Measurements from ENCODE around the gene TMEM30B. TPM values are rescaled to one million over a fixed set of nuclear protein-coding genes. Genes with fewer than 3 reads are reported as not detected.

The TMEM30B gene
- total and polyA plus RNA-seq, 5 donors: 1.0 to 2.2 (median 1.5) TPM

DNA sequence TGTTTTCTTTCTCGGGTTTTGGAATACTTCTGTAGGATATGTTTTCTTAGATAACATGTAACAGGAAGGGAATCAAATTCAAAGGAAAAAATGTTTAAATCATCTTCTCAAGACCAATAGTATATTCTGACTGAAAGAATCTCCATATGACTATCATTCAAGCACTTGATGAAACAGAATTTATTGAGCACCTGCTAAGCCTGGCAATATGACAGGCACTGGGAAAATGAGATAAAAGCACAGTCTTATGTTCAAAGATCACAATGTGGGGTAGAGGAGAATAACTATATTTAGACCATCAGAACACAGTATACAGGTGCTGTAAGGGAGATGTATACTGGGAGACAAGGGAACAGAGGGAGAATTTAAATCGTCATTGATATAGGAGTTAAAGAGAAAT is 19.1 kb upstream of the TMEM30B start:
- no peaks in the 10 kb centered on the region for H3K9me3 ChIP-seq (ENCODE audit: control insufficient read depth, low read length)
- H3K4me1 ChIP-seq (ENCODE audit: control insufficient read depth, insufficient read depth, low read length): no peaks in the 10 kb centered on the region
- intact Hi-C loops (cut with DNase I): no loop called here
- H3K27ac ChIP-seq (ENCODE audit: low read length): no peak overlapping the region
- WGBS: 42% methylated on average over 2 of the region's 2 CpGs
- DNase-seq (no peak), ATAC-seq (no peak)
- H3K4me3 ChIP-seq (ENCODE audit: low read length): no peak overlapping the region
- no peaks in the 10 kb centered on the region for H3K27me3 ChIP-seq (ENCODE audit: control insufficient read depth, insufficient read depth)

DNA sequence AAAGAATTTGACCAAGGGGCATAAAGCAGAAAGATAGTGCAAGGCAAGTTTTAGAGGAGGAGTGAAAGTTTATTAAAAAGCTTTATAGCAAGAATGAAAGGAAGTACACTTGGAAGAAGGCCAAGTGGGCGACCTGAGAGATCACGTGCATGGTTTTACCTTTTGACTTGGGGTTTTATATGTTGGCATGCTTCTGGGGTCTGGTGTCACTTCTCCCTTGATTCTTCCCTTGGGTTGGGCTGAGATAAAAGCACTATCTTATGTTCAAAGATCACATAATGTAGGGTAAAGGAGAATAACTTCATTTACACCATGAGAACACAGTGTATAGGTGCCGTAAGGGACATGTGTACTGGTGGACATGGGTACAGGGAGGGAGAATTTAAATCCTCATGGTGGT is 17.7 kb upstream of the TMEM30B start:
- no peaks in the 10 kb centered on the region for H3K4me1 ChIP-seq (ENCODE audit: control insufficient read depth, insufficient read depth, low read length)
- H3K27ac ChIP-seq (ENCODE audit: low read length): no peak overlapping the region
- ATAC-seq (no peak), DNase-seq (no peak)
- WGBS: 58% methylated on average over 3 of the region's 3 CpGs
- no peaks in the 10 kb centered on the region for H3K27me3 ChIP-seq (ENCODE audit: control insufficient read depth, insufficient read depth)
- intact Hi-C loops (cut with DNase I): loop anchor here in 3 of 4 donors (5.0 to 10.0 kb wide), 3 partner anchors 156 to 538 kb away; no protein-coding TSS in a partner anchor
- no peak overlapping the region for H3K4me3 ChIP-seq (ENCODE audit: low read length)
- no peaks in the 10 kb centered on the region for H3K9me3 ChIP-seq (ENCODE audit: control insufficient read depth, low read length)

DNA sequence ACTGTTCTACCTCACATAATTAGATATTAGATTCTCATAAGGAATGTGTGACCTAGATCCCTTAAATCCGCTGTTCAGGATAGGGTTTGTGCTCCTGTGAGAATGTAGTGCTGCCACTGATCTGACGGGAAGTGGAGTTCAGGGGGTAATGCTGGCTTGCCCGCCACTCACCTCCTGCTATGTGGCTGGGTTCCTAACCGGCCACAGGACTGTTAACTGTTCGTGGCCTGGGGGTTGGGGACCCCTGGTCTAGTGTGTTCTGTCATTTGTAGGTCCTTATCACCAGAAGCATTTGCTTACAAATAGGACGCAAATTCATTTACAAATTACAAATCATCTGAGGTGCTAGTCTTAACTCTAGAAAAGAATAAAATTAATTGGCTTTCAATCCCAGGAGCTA is 16.4 kb upstream of the TMEM30B start:
- ATAC-seq (no peak), DNase-seq (no peak)
- Histone ChIP-seq H3K27me3 (ENCODE audit: control insufficient read depth, insufficient read depth) (no peaks in the 10 kb centered on the region), H3K27ac (ENCODE audit: low read length) (no peak overlapping the region), H3K9me3 (ENCODE audit: control insufficient read depth, low read length) (no peaks in the 10 kb centered on the region), H3K4me3 (ENCODE audit: low read length) (no peak overlapping the region), H3K4me1 (ENCODE audit: control insufficient read depth, insufficient read depth, low read length) (no peaks in the 10 kb centered on the region)
- 70% methylated on average over 6 of the region's 6 CpGs for WGBS
- intact Hi-C loops (cut with DNase I): loop anchor here in 3 of 4 donors (5.0 to 10.0 kb wide), 3 partner anchors 157 to 540 kb away; no protein-coding TSS in a partner anchor

DNA sequence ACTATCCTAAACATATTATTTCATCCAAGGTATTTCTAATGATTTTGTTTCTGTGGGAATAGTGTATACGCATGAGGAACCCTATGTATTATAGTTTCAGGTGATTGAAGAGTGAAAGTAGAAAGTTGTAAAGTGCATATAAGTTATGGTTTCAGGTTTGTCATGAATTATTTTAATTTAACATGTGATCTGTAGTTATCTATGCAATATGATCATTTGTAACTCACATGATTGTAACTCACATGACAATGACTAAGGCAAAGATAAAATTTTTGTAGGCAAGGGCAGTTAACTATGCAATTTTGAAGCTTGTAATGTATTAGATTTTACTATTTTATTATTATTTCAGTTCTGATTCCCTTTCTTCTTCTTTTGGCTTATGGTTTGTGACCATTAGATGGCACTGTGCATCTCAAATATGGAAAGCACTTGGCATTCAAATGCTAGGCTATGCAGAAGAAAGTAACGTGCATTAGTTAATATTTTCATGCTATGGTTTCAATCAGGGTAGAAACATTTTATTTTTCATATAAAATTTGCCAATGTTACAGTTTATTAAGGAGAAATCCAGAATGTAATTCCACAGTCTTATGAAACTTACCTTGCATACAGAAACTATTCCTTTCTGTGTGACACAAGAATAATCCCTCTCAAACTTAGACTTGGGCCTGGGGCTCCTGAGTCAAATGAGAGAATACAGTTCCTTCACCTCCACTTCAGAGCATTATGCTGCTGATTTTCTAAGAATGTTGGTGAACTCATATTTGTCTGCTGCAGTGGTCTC is 15.8 kb upstream of the TMEM30B start:
- Histone ChIP-seq H3K4me1 (ENCODE audit: control insufficient read depth, insufficient read depth, low read length) (no peaks in the 10 kb centered on the region), H3K9me3 (ENCODE audit: control insufficient read depth, low read length) (no peaks in the 10 kb centered on the region), H3K4me3 (ENCODE audit: low read length) (no peak overlapping the region), H3K27me3 (ENCODE audit: control insufficient read depth, insufficient read depth) (no peaks in the 10 kb centered on the region), H3K27ac (ENCODE audit: low read length) (no peak overlapping the region)
- 36% methylated on average over 2 of the region's 2 CpGs for WGBS
- intact Hi-C loops (cut with DNase I): loop anchor here in 3 of 4 donors (5.0 to 10.0 kb wide), 3 partner anchors 158 to 540 kb away; no protein-coding TSS in a partner anchor
- DNase-seq (no peak), ATAC-seq (no peak)

DNA sequence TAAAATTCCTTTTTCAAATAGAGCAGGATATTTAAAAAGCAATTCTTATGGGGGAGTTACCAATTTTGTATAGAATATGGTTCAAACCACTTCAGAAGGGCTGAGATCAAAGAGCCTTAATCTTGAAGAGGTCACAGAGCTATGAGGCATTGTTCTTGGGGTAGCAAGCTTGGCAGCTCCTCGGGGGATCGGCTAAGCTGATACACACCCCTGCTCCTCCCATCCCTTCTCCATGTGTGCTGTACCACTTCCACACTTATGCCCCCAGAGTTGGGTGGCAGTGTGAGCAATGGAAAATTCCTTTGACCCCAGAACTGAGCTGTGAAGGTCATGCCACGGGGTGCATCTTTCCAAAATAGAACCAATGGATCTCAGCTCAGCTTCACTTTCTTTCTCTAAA is 15.0 kb upstream of the TMEM30B start:
- ATAC-seq: peak; percentile 49 to 63

DNA sequence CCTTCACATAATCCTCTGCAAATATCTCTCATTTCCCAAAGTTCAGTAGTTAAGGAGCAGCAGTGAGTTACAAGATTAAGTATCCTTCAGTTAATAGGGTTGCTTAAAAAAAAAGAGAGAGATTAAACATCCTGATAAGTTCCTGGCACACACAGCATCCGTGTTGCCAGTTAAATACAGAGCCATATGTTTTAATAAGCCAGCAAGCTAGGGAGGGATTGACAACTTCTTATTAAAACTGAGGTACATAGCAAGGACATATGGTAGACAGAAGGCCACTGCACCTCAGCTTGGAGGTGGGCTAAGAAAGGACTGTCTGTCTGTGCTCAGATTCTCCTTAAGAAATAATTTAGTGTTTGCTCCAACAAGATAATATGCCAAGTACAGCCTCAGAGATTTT is 9.6 kb upstream of the TMEM30B start:
- Histone ChIP-seq H3K4me1 (ENCODE audit: control insufficient read depth, insufficient read depth, low read length) (no peaks in the 10 kb centered on the region), H3K27ac (ENCODE audit: low read length) (no peak overlapping the region), H3K27me3 (ENCODE audit: control insufficient read depth, insufficient read depth) (no peaks in the 10 kb centered on the region), H3K4me3 (ENCODE audit: low read length) (no peak overlapping the region), H3K9me3 (ENCODE audit: control insufficient read depth, low read length) (no peaks in the 10 kb centered on the region)
- WGBS: 44% methylated on average over 1 of the region's 1 CpG
- ATAC-seq: no peak
- DNase-seq: no peak
- intact Hi-C loops (cut with DNase I): loop anchor here in 3 of 4 donors (10.0 kb wide), 2 partner anchors 164 to 544 kb away; no protein-coding TSS in a partner anchor

More for the DNA sequence above, 15.0 kb upstream of the TMEM30B start:
- DNase-seq: no peak
- Histone ChIP-seq H3K9me3 (ENCODE audit: control insufficient read depth, low read length) (no peaks in the 10 kb centered on the region), H3K4me1 (ENCODE audit: control insufficient read depth, insufficient read depth, low read length) (no peaks in the 10 kb centered on the region), H3K27me3 (ENCODE audit: control insufficient read depth, insufficient read depth) (no peaks in the 10 kb centered on the region), H3K27ac (ENCODE audit: low read length) (no peak overlapping the region), H3K4me3 (ENCODE audit: low read length) (no peak overlapping the region)
- intact Hi-C loops (cut with DNase I): loop anchor here in 3 of 4 donors (5.0 to 10.0 kb wide), 3 partner anchors 159 to 541 kb away; no protein-coding TSS in a partner anchor
- WGBS: 39% methylated on average over 3 of the region's 3 CpGs

DNA sequence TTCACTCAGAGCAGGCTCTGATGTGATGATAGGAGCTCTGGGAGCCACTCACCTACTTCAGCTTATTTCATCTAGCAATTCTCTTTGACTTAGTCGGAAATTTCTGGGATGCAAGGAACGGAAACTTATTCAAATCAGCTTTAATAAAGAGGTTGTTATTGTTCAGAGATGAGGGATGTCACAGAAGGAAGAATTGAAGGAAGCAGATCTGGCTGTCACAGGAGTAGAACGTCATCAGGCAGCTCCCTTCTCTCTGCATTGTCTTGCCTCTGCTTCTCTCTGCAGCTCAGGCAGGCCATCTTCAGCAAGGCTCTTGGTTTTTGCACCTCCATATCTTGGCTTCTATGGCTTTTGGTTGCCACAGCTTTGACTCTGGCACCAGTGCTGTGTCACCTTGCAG is 7.6 kb upstream of the TMEM30B start:
- DNase-seq (no peak), ATAC-seq (no peak)
- H3K4me3 ChIP-seq (ENCODE audit: low read length): no peak overlapping the region
- 62% methylated on average over 3 of the region's 3 CpGs for WGBS
- no peaks in the 10 kb centered on the region for H3K9me3 ChIP-seq (ENCODE audit: control insufficient read depth, low read length)
- no peak overlapping the region for H3K27ac ChIP-seq (ENCODE audit: low read length)
- intact Hi-C loops (cut with DNase I): no loop called here
- H3K27me3 ChIP-seq (ENCODE audit: control insufficient read depth, insufficient read depth): no peaks in the 10 kb centered on the region
- H3K4me1 ChIP-seq (ENCODE audit: control insufficient read depth, insufficient read depth, low read length): no peaks in the 10 kb centered on the region

DNA sequence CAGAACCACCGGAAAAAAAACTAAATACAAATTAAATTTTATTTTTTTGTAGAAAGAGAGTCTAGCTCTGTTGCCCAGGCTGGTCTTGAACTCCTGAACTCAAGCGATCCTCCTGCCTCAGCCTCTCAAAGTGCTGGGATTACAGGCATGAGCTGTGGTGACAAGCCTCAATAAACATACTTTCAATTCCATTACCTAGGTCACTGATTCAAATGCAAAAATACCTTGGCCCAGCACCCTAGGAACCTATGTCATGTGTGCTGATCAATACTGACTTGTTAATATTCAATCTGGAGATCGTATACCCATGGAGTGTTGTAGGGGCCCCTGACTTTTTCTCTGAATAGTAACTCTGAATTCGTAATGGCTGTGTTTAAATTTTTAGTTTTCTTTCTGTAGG is 7.1 kb upstream of the TMEM30B start:
- intact Hi-C loops (cut with DNase I): no loop called here
- WGBS: 85% methylated on average over 4 of the region's 4 CpGs

DNA sequence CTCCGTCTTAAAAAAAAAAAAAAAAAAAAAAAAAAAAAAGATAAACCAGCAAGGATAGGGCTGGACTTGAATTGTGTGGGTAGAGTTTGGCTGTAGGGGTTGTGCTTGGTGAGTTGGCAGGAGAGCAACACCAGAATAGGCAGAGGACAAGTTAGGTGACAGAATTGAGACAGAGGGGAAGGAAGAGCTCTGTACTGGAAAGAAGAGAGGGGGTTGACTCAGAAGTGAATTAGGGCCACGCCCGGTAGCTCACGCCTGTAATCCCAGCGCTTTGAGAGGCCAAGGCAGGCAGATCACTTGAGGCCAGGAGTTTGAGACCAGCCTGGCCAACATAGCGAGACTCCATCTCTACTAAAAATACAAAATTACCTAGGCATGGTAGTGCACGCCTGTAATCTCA is 6.1 kb upstream of the TMEM30B start:
- intact Hi-C loops (cut with DNase I): no loop called here
- H3K4me3 ChIP-seq (ENCODE audit: low read length): no peak overlapping the region
- H3K9me3 ChIP-seq (ENCODE audit: control insufficient read depth, low read length): no peaks in the 10 kb centered on the region
- H3K27me3 ChIP-seq (ENCODE audit: control insufficient read depth, insufficient read depth): no peaks in the 10 kb centered on the region
- H3K27ac ChIP-seq (ENCODE audit: low read length): no peak overlapping the region
- WGBS: 85% methylated on average over 7 of the region's 7 CpGs
- H3K4me1 ChIP-seq (ENCODE audit: control insufficient read depth, insufficient read depth, low read length): no peaks in the 10 kb centered on the region
- ATAC-seq: peak in 1 of 2 donors; percentile 15
- DNase-seq: no peak

More for the DNA sequence above, 7.1 kb upstream of the TMEM30B start:
- H3K27ac ChIP-seq (ENCODE audit: low read length): no peak overlapping the region
- H3K9me3 ChIP-seq (ENCODE audit: control insufficient read depth, low read length): no peaks in the 10 kb centered on the region
- ATAC-seq: no peak
- DNase-seq: no peak
- H3K4me3 ChIP-seq (ENCODE audit: low read length): no peak overlapping the region
- no peaks in the 10 kb centered on the region for H3K27me3 ChIP-seq (ENCODE audit: control insufficient read depth, insufficient read depth)
- no peaks in the 10 kb centered on the region for H3K4me1 ChIP-seq (ENCODE audit: control insufficient read depth, insufficient read depth, low read length)

DNA sequence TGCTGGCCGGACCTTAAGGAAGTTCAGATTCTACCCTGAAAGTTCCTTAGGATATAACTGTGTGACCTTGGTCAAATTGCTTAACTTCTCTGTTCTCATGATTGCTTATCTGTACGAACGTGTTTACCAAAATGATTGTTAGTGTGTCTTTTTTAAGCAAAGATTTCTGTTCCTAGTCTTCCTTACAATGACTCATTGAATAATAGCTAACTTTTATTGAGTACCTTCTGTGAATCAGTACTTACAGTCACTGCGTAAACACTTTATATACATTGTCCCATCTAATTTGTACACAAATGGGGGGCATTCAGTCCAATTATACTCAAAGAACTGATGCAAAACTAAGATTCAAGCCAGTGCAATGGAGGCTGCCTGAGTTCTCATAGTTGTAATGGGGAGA is 4.2 kb upstream of the TMEM30B start:
- ATAC-seq (no peak), DNase-seq (no peak)
- WGBS: 75% methylated on average over 4 of the region's 4 CpGs
- H3K4me3 ChIP-seq (ENCODE audit: low read length): no peak overlapping the region
- no peaks in the 10 kb centered on the region for H3K9me3 ChIP-seq (ENCODE audit: control insufficient read depth, low read length)
- intact Hi-C loops (cut with DNase I): no loop called here
- no peaks in the 10 kb centered on the region for H3K4me1 ChIP-seq (ENCODE audit: control insufficient read depth, insufficient read depth, low read length)
- no peak overlapping the region for H3K27ac ChIP-seq (ENCODE audit: low read length)
- H3K27me3 ChIP-seq (ENCODE audit: control insufficient read depth, insufficient read depth): no peaks in the 10 kb centered on the region

DNA sequence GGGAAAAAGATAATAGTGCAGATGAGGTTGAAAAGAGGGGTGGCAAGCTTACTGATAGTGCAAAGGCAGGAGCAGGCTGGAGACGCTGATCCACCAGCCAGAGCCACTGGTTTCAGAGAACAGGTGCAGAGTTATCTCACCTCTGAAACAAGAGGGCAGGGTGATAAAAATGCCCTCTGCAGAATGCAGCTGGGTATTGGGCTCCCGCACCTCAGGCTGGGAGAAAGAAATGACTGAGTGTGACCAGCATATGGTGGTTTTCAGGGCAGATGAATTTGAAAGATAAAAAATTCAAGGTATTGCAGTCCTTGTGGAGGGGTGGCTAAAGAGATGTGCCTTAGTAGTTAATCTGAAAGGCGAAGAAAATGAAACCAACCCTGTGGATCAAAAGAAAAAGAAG is 2.9 kb upstream of the TMEM30B start:
- intact Hi-C loops (cut with DNase I): no loop called here

More for the DNA sequence above, 2.9 kb upstream of the TMEM30B start:
- no peak for ATAC-seq
- WGBS: 87% methylated on average over 3 of the region's 3 CpGs
- Histone ChIP-seq H3K27ac (ENCODE audit: low read length) (no peak overlapping the region), H3K4me3 (ENCODE audit: low read length) (no peak overlapping the region), H3K9me3 (ENCODE audit: control insufficient read depth, low read length) (no peaks in the 10 kb centered on the region), H3K4me1 (ENCODE audit: control insufficient read depth, insufficient read depth, low read length) (no peaks in the 10 kb centered on the region), H3K27me3 (ENCODE audit: control insufficient read depth, insufficient read depth) (no peaks in the 10 kb centered on the region)
- no peak for DNase-seq
